ENCODE measurements around the gene TDRD15.

DNA sequence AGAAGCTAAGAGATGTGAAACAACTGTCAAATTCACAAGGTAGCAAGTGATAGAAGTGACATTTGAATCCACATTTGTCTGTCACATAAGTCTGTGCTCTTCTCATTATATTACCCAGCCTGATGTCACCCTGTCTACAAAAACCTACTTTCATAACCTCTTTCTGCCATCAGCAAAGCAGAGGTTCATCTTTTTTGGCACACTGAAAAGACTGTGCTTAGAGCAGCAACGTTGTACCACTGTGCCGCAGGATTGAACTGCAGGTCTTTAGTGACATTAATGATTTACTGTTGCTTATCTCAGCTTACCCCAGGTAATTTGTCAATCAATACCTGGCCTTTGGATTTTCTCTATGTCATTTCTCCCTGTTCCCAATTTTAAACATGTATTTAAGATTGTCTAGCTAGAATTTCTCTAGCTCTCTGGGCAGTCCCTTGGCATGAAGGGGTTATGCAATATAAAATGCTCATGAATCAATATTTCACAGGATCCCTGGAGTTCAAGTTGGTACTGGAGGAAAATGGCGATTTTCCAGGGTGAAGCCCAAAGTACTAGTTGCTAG is 31.4 kb upstream of the TDRD15 start:
- TF ChIP-seq POLR2AphosphoS5 (IDR thresholded peaks at IDR 0.05; ENCODE audit: low read depth, low read length) (no peak), TAF1 (IDR thresholded peaks at IDR 0.05; ENCODE audit: borderline replicate concordance, low read depth, low read length) (no peak), RFX5 (IDR thresholded peaks at IDR 0.05; ENCODE audit: low read length) (no peak), SMC3 (IDR thresholded peaks at IDR 0.05; ENCODE audit: low read depth, low read length) (no peak), FOSL2 (IDR thresholded peaks at IDR 0.05; ENCODE audit: borderline replicate concordance, low read depth) (no peak)
- TF ChIP-seq, protein P1, sequence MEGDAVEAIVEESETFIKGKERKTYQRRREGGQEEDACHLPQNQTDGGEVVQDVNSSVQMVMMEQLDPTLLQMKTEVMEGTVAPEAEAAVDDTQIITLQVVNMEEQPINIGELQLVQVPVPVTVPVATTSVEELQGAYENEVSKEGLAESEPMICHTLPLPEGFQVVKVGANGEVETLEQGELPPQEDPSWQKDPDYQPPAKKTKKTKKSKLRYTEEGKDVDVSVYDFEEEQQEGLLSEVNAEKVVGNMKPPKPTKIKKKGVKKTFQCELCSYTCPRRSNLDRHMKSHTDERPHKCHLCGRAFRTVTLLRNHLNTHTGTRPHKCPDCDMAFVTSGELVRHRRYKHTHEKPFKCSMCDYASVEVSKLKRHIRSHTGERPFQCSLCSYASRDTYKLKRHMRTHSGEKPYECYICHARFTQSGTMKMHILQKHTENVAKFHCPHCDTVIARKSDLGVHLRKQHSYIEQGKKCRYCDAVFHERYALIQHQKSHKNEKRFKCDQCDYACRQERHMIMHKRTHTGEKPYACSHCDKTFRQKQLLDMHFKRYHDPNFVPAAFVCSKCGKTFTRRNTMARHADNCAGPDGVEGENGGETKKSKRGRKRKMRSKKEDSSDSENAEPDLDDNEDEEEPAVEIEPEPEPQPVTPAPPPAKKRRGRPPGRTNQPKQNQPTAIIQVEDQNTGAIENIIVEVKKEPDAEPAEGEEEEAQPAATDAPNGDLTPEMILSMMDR (IDR thresholded peaks at IDR 0.05) = no peak
- TF ChIP-seq, protein P2, sequence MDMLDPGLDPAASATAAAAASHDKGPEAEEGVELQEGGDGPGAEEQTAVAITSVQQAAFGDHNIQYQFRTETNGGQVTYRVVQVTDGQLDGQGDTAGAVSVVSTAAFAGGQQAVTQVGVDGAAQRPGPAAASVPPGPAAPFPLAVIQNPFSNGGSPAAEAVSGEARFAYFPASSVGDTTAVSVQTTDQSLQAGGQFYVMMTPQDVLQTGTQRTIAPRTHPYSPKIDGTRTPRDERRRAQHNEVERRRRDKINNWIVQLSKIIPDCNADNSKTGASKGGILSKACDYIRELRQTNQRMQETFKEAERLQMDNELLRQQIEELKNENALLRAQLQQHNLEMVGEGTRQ (IDR thresholded peaks at IDR 0.05; ENCODE audit: borderline replicate concordance, low read depth, low read length) = no peak

All from SK-N-SH (cell line).